AG04450 (cell line): ENCODE measurements around the gene CAMK4. TPM values are rescaled to one million over a fixed set of nuclear protein-coding genes. Genes with fewer than 3 reads are reported as not detected.

Experiments
- CTCF ChIA-PET: fragments of 300-600, 350-600 bp; formaldehyde crosslinking; extraction: SDS; loops from one replicate; lab custom pipeline; 2022; ENCODE audit warnings: antibody characterized with exemption, inconsistent platforms; lab: Charles Lee
- POLR2A ChIA-PET: fragments of 350-600 bp; formaldehyde crosslinking; extraction: SDS; loops from one replicate; lab custom pipeline; 2021; ENCODE audit warnings: antibody characterized with exemption, inconsistent platforms; lab: Yijun Ruan, JAX
- DNase-seq: peaks from one replicate; pipeline ENCODE4 v3.0.0-alpha.2; 2011; ENCODE audit warnings: low read depth, low spot score
- H3K27ac ChIP-seq: one replicate; pipeline ENCODE4 v1.5.1; 2012; ENCODE audit warnings: low read depth, low read length, control low read depth
- H3K27me3 ChIP-seq: one replicate; pipeline ENCODE4 v1.6.0; 2012; ENCODE audit warnings: low read length; ENCODE audit not compliant: control insufficient read depth, insufficient read depth
- H3K4me3 ChIP-seq: 2 replicates; pipeline ENCODE4 v1.5.1; 2011; ENCODE audit warnings: mild to moderate bottlenecking, low read depth, low read length, control low read depth
- H3K9me3 ChIP-seq: 2 replicates; pipeline ENCODE4 v1.5.1; 2012; ENCODE audit warnings: low read length; ENCODE audit not compliant: control insufficient read depth, insufficient read depth
- CTCF ChIP-seq: IDR thresholded peaks from 2 replicates; pipeline ENCODE4 v1.5.1; 2011; ENCODE audit warnings: low read depth, low read length, control low read depth, inconsistent platforms
- polyA plus RNA-seq: library from polyadenylated mRNA; depleted of rRNA; stranded (reverse); fragments of >200 nt; gene quantifications from 2 replicates; pipeline ENCODE4 v1.2.3, GENCODE V29; 2011

Gene CAMK4
- polyA plus RNA-seq, 1 experiment = 3.2 TPM

GRCh38 chr5:111282798-111283197 is 58.6 kb downstream of the CAMK4 start:
- no peak for DNase-seq
- no peak for TF ChIP-seq CTCF
- ChIA-PET CTCF (no interaction called here), POLR2A (no interaction called here)
- H3K27me3 ChIP-seq = no peaks in the 10 kb centered on the region
- no peak overlapping the region for H3K27ac ChIP-seq
- H3K4me3 ChIP-seq = no peak overlapping the region
- H3K9me3 ChIP-seq = no peaks in the 10 kb centered on the region

GRCh38 chr5:111284825-111285224 is 60.6 kb downstream of the CAMK4 start:
- Histone ChIP-seq H3K9me3 (no peaks in the 10 kb centered on the region), H3K27ac (no peak overlapping the region), H3K4me3 (no peak overlapping the region), H3K27me3 (no peaks in the 10 kb centered on the region)
- POLR2A ChIA-PET = no interaction called here
- CTCF ChIA-PET = no interaction called here
- no peak for TF ChIP-seq CTCF
- DNase-seq = no peak

GRCh38 chr5:111294551-111294950 is 70.4 kb downstream of the CAMK4 start:
- ChIA-PET CTCF (no interaction called here), POLR2A (no interaction called here)
- H3K4me3 ChIP-seq = no peak overlapping the region
- no peaks in the 10 kb centered on the region; the same call in 1 of the 2 replicates for H3K9me3 ChIP-seq
- no peak for DNase-seq
- no peaks in the 10 kb centered on the region for H3K27me3 ChIP-seq
- TF ChIP-seq CTCF = no peak
- no peak overlapping the region for H3K27ac ChIP-seq

GRCh38 chr5:111295649-111296048 is 71.5 kb downstream of the CAMK4 start:
- no peaks in the 10 kb centered on the region; the same call in 1 of the 2 replicates for H3K9me3 ChIP-seq
- H3K4me3 ChIP-seq = no peak overlapping the region
- CTCF ChIA-PET = no interaction called here
- no peak for TF ChIP-seq CTCF
- POLR2A ChIA-PET = no interaction called here
- DNase-seq = no peak
- H3K27me3 ChIP-seq = no peaks in the 10 kb centered on the region
- no peak overlapping the region for H3K27ac ChIP-seq

- no peak overlapping the region for H3K27ac ChIP-seq
- no peaks in the 10 kb centered on the region for H3K27me3 ChIP-seq
- CTCF ChIA-PET = interaction anchor here (0.6 to 1.4 kb wide), 2 partner anchors 18 to 218 kb away, joined by 3 to 4 read pairs; no protein-coding TSS in a partner anchor
- H3K9me3 ChIP-seq = no peaks in the 10 kb centered on the region; the same call in 1 of the 2 replicates
- no peak overlapping the region for H3K4me3 ChIP-seq
- TF ChIP-seq CTCF = no peak
- DNase-seq = no peak
- POLR2A ChIA-PET = no interaction called here
These were observed 72.4 kb downstream of the CAMK4 start for GRCh38 chr5:111296570-111296969.
